Renal cortex interstitium (tissue), 3 donors: ENCODE results near the gene PLCD1. TPM values are rescaled to one million over a fixed set of nuclear protein-coding genes. Genes with fewer than 3 reads are reported as not detected.

Experiments
- polyA plus RNA-seq, 3 donors: library from polyadenylated mRNA; unstranded; fragments of 120-200 nt; gene quantifications; one replicate each; pipeline ENCODE4 v1.2.1, GENCODE V29; 2013; ENCODE audit not compliant: insufficient read length in 3 of 3

PLCD1 gene
- polyA plus RNA-seq, 3 donors: 21.6 to 23.2 (median 21.9) TPM

Other genes with a start within 250 kb of the PLCD1 start
- 100 to 1,000 TPM in 2 of 3 donors, 10 to 100 TPM in 1; 94.0 to 114 (median 104) TPM for gene CTDSPL, start 167.8 kb downstream of the PLCD1 start, polyA plus RNA-seq
- 10 to 100 TPM in 2 of 3 donors, 1 to 10 TPM in 1; 9.3 to 13.9 (median 12.2) TPM for gene VILL, start 38.9 kb downstream of the PLCD1 start, polyA plus RNA-seq
- 1 to 10 TPM in 1 of 3 donors, under 1 TPM in 2; 0.48 to 1.5 (median 0.82) TPM for gene DLEC1, start 9.6 kb upstream of the PLCD1 start, polyA plus RNA-seq
- 100 to 1,000 TPM; 131 to 150 (median 139) TPM for gene ACAA1, start 107.5 kb upstream of the PLCD1 start, polyA plus RNA-seq
- gene MYD88, start 109.0 kb upstream of the PLCD1 start, polyA plus RNA-seq: 10 to 100 TPM; 22.6 to 27.4 (median 25.0) TPM
- 10 to 100 TPM; 46.8 to 55.6 (median 50.2) TPM for gene OXSR1, start 135.9 kb upstream of the PLCD1 start, polyA plus RNA-seq
- 1 to 10 TPM; 2.7 to 7.1 (median 4.1) TPM for gene SLC22A13, start 236.2 kb upstream of the PLCD1 start, polyA plus RNA-seq